HL-60 (cell line): ENCODE data around the gene COL28A1.

ENCODE experiments used
- POLR2AphosphoS5 ChIP-seq: IDR thresholded peaks from 2 replicates; pipeline ENCODE4 v1.6.1; 2012; ENCODE audit warnings: low read depth
- TF ChIP-seq, protein P1 (sequence below): IDR thresholded peaks from one replicate; pipeline ENCODE4 v1.5.1; 2011; ENCODE audit warnings: low read length, control low read depth, inconsistent platforms; ENCODE audit not compliant: insufficient read depth

DNA sequence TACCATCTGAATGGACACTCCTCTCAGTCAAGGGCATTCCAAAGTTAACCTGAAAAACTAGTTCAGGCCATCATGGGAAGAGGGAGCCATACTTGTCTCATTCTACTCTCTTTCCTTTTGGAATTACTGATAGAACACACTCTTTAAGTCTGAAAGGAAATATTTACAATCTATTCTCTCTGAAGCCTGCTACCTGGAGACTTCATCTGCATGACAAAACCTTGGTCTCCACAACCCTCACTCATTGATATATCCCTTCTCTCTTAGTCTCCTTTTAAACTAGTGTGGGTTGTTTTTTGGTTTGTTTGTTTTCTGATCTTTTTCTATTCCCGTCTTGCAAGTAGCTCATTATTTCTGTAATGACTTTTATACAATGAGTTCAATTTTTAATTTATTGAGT is 183.8 kb downstream of the COL28A1 start:
- TF ChIP-seq, protein P1, sequence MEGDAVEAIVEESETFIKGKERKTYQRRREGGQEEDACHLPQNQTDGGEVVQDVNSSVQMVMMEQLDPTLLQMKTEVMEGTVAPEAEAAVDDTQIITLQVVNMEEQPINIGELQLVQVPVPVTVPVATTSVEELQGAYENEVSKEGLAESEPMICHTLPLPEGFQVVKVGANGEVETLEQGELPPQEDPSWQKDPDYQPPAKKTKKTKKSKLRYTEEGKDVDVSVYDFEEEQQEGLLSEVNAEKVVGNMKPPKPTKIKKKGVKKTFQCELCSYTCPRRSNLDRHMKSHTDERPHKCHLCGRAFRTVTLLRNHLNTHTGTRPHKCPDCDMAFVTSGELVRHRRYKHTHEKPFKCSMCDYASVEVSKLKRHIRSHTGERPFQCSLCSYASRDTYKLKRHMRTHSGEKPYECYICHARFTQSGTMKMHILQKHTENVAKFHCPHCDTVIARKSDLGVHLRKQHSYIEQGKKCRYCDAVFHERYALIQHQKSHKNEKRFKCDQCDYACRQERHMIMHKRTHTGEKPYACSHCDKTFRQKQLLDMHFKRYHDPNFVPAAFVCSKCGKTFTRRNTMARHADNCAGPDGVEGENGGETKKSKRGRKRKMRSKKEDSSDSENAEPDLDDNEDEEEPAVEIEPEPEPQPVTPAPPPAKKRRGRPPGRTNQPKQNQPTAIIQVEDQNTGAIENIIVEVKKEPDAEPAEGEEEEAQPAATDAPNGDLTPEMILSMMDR = no peak
- no peak for TF ChIP-seq POLR2AphosphoS5
